PC-9 (cell line): ENCODE measurements around the gene ARPC4. TPM values are rescaled to one million over a fixed set of nuclear protein-coding genes. Genes with fewer than 3 reads are reported as not detected.
A peak's percentile ranks its signal among the peaks of the same experiment; 100 is the strongest.

Experiments used
- BruUV-seq: library from RNA; stranded (reverse); fragments of 400-500 nt; replicated peaks from 2 replicates; lab custom pipeline; 2021; lab: Mats Ljungman, UMichigan
- CTCF ChIA-PET: fragments of 300-600 bp; sonication (Branson Sonifier 250); formaldehyde crosslinking; loops from one replicate; lab custom pipeline; 2022; ENCODE audit warnings: antibody characterized with exemption; lab: Charles Lee
- POLR2A ChIA-PET: fragments of 300-600 bp; sonication (Branson Sonifier 250); formaldehyde crosslinking; loops from one replicate; lab custom pipeline; 2022; ENCODE audit warnings: antibody characterized with exemption; ENCODE audit not compliant: unreplicated experiment; lab: Charles Lee
- DNase-seq, 2 experiments: peaks; one replicate each; pipeline versions ENCODE4 v3.0.0 to v3.0.0-alpha.2; 2015 to 2022; ENCODE audit warnings: mixed read lengths in 1 of 2
- H2AFZ ChIP-seq: fragments of 200-600 bp; sonication (generic); 2 replicates; pipeline ENCODE4 v1.8.1; 2017; ENCODE audit warnings: antibody characterized with exemption
- H3F3A ChIP-seq: fragments of 200-600 bp; sonication (generic); 2 replicates; pipeline ENCODE4 v1.8.1; 2017; ENCODE audit warnings: antibody characterized with exemption, mild to moderate bottlenecking, low read depth; ENCODE audit not compliant: insufficient read depth
- H3K27ac ChIP-seq: fragments of 200-600 bp; sonication (generic); 2 replicates; pipeline ENCODE4 v1.6.1; 2016; ENCODE audit warnings: mixed run types
- H3K27me3 ChIP-seq: fragments of 200-600 bp; sonication (generic); 2 replicates; pipeline ENCODE4 v1.6.1; 2016; ENCODE audit warnings: low read depth, mixed run types; ENCODE audit not compliant: insufficient read depth
- H3K36me3 ChIP-seq: fragments of 200-600 bp; sonication (generic); 2 replicates; pipeline ENCODE4 v1.6.1; 2016; ENCODE audit warnings: low read depth, mixed run types
- H3K4me1 ChIP-seq: fragments of 200-600 bp; sonication (generic); replicated peaks from 2 replicates; pipeline ENCODE4 v1.6.1; 2016; ENCODE audit warnings: mixed run types; ENCODE audit not compliant: insufficient read depth
- H3K4me2 ChIP-seq: fragments of 200-600 bp; sonication (generic); 2 replicates; pipeline ENCODE4 v1.6.1; 2017; ENCODE audit warnings: mixed run types
- H3K4me3 ChIP-seq: fragments of 200-600 bp; sonication (generic); 2 replicates; pipeline ENCODE4 v1.6.1; 2016; ENCODE audit warnings: mixed run types
- H3K79me2 ChIP-seq: fragments of 200-600 bp; sonication (generic); 2 replicates; pipeline ENCODE4 v1.6.1; 2017; ENCODE audit warnings: low read depth, mixed run types
- H3K9me2 ChIP-seq: fragments of 200-600 bp; sonication (generic); 2 replicates; pipeline ENCODE4 v1.8.1; 2017; ENCODE audit warnings: mild to moderate bottlenecking; ENCODE audit not compliant: insufficient read depth
- H3K9me3 ChIP-seq: fragments of 200-600 bp; sonication (generic); 2 replicates; pipeline ENCODE4 v1.8.1; 2016; ENCODE audit warnings: low read depth; ENCODE audit not compliant: insufficient read depth
- H4K20me1 ChIP-seq: fragments of 200-600 bp; sonication (generic); 2 replicates; pipeline ENCODE4 v1.8.1; 2017; ENCODE audit not compliant: insufficient read depth
- CTCF ChIP-seq: fragments of 200-600 bp; sonication (generic); conservative IDR thresholded peaks from 2 replicates; pipeline ENCODE4 v1.6.1; 2017; ENCODE audit warnings: mixed run types, antibody characterized with exemption, mild to moderate bottlenecking, moderate library complexity
- EZH2 ChIP-seq: fragments of 200-600 bp; sonication (generic); IDR thresholded peaks from 2 replicates; pipeline ENCODE4 v1.8.0; 2017; ENCODE audit warnings: antibody characterized with exemption, low read depth
- intact Hi-C: fragments of 100-400 bp; cut with micrococcal nuclease; formaldehyde crosslinking; loops from one replicate; pipeline ENCODE4 v1.10.0; 2022; ENCODE audit not compliant: unreplicated experiment
- total RNA-seq: library from RNA; stranded (reverse); gene quantifications from 2 replicates; pipeline ENCODE4 v1.2.3, GENCODE V29; 2021

Gene ARPC4
- total RNA-seq, 1 experiment from 2014 or later: 127 TPM

- ChIA-PET CTCF (no interaction called here), POLR2A (interaction anchor here (0.8 kb wide), 1 partner anchor 9 kb away, joined by 9 read pairs; no protein-coding TSS in a partner anchor)
- Histone ChIP-seq H3F3A (peaks cover 14% of the 10 kb centered on the region; the same call in 1 of the 2 replicates), H3K4me1 (peaks cover 16% of the 10 kb centered on the region), H3K4me2 (peak overlapping the region; percentile 88), H3K9me2 (no peaks in the 10 kb centered on the region), H3K27ac (no peak overlapping the region), H3K79me2 (peaks cover 47% of the 10 kb centered on the region), H3K27me3 (no peaks in the 10 kb centered on the region), H3K4me3 (peak overlapping the region; percentile 84; the same call in 1 of the 2 replicates), H3K9me3 (no peaks in the 10 kb centered on the region), H3K36me3 (peaks cover 32% of the 10 kb centered on the region), H2AFZ (no peak overlapping the region), H4K20me1 (peaks cover 23% of the 10 kb centered on the region; the same call in 1 of the 2 replicates)
- no TSS peak for BruUV-seq
- TF ChIP-seq CTCF (no peak), EZH2 (no peak)
- DNase-seq: no peak
- intact Hi-C loops: loop anchor here (5.0 kb wide), 1 partner anchor 59 kb away; the partner anchor contains the start of gene BRPF1
Observed at GRCh38 chr3:9791127-9791526, 1.8 kb upstream of the ARPC4 start.

GRCh38 chr3:9791790-9792404 lies 985 bp upstream of the ARPC4 start:
- Histone ChIP-seq H3K9me2 (no peaks in the 10 kb centered on the region), H3K36me3 (peaks cover 27% of the 10 kb centered on the region; the same call in 1 of the 2 replicates), H3K79me2 (peaks cover 52% of the 10 kb centered on the region), H4K20me1 (peaks cover 25% of the 10 kb centered on the region), H3K9me3 (no peaks in the 10 kb centered on the region), H3K27me3 (no peaks in the 10 kb centered on the region), H3K4me1 (peaks cover 16% of the 10 kb centered on the region), H3K4me3 (peak overlapping the region; percentile 84), H3K27ac (peak overlapping the region; percentile 89; the same call in 1 of the 2 replicates), H2AFZ (peak overlapping the region; percentile 87), H3F3A (peaks cover 14% of the 10 kb centered on the region; the same call in 1 of the 2 replicates), H3K4me2 (peak overlapping the region; percentile 88)
- intact Hi-C loops: loop anchor here (2.0 to 5.0 kb wide), 3 partner anchors 41 to 141 kb away; partner anchors contain the start of genes BRPF1 and CRELD1
- BruUV-seq: TSS peak; percentile 71
- POLR2A ChIA-PET: interaction anchor here (1.0 kb wide), 1 partner anchor 52 kb away, joined by 8 read pairs; the partner anchor contains the start of gene RPUSD3
- DNase-seq: no peak
- TF ChIP-seq CTCF (no peak), EZH2 (no peak)
- CTCF ChIA-PET: no interaction called here

- ChIA-PET POLR2A (interaction anchor here (0.5 to 1.0 kb wide), 9 partner anchors 16 to 430 kb away, joined by 3 to 13 read pairs (median 4); partner anchors contain the start of genes CAMK1, RPUSD3 and THUMPD3), CTCF (interaction anchor here (0.6 kb wide), 1 partner anchor 447 kb away, joined by 3 read pairs; no protein-coding TSS in a partner anchor)
- Histone ChIP-seq H3K4me1 (peaks cover 16% of the 10 kb centered on the region), H3K9me3 (no peaks in the 10 kb centered on the region), H3K27ac (peak overlapping the region; percentile 89), H3K36me3 (peaks cover 34% of the 10 kb centered on the region), H3K27me3 (no peaks in the 10 kb centered on the region), H3K4me2 (peak overlapping the region; percentile 88), H4K20me1 (peaks cover 35% of the 10 kb centered on the region), H3K4me3 (peak overlapping the region; percentile 84), H2AFZ (peak overlapping the region; percentile 87), H3K9me2 (no peaks in the 10 kb centered on the region), H3K79me2 (peaks cover 52% of the 10 kb centered on the region), H3F3A (peaks cover 27% of the 10 kb centered on the region; the same call in 1 of the 2 replicates)
- intact Hi-C loops: loop anchor here (2.0 to 5.0 kb wide), 3 partner anchors 42 to 140 kb away; partner anchors contain the start of genes BRPF1 and CRELD1
- no peak for TF ChIP-seq CTCF
- TF ChIP-seq EZH2: no peak
- no TSS peak for BruUV-seq
- DNase-seq: peak; percentile 16 to 44
Observed at GRCh38 chr3:9793161-9793781, 389 bp downstream of the ARPC4 start.
